Activated naive CD4-positive, alpha-beta T cell (primary cell): ENCODE data around the gene KRTAP1-4.
"Not testable (repeated sequence)": the region's sequence is repeated elsewhere in the genome, so short reads cannot be mapped to it uniquely, and the experiment has no call there.

ENCODE experiments used
- DNase-seq, 4 experiments: peaks; one replicate each; lab custom pipeline; 2025; lab: John Stamatoyannopoulos, UW

Gene KRTAP1-4

DNA sequence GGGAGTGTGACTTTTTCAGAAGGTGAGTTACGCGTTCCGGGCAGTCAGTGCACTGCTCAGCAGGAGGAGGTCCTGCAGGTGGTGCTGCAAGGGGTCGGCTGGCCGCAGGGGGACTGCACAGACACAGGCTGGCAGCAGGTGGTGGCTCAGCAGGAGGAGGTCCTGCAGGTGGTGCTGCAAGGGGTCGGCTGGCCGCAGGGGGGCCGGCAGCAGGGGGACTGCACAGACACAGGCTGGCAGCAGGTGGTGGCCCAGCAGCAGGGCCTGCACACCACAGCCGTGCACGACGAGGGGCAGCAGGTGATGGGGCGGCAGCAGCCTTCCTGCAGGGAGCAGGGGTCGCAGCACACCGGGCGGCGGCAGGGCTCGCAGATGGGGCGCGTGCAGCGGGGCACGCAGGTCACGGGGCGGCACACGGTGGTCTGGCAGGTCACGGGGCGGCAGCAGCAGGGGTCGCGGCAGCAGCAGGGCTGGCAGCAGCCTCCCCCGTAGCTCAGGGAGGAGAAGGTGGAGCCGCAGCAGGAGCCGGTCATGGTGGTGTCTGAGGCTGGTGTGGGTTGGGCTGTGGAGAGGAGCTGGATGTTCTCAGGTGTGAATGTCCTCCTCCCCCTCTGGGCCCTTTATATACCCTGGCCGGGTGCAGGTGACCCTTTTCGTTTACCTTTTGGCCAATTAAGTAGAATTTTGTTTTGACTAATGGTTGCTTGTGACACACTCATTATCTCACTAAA lies 16.9 kb upstream of the KRTAP1-4 start, which contains the start of gene KRTAP2-1:
Gene KRTAP2-1, minus strand, starts transcription at position 582 of the 731 bp plus-strand sequence. Its CDS starts 49 bp downstream, at position 533.
- DNase-seq, result not testable (repeated sequence)

- DNase-seq, result no peak
These were observed 13.0 kb upstream of the KRTAP1-4 start for GRCh38 chr17:41042953-41043352.

GRCh38 chr17:41040783-41041571 lies 11.0 kb upstream of the KRTAP1-4 start, which contains the start of gene KRTAP1-1:
Gene KRTAP1-1, minus strand, starts transcription at chr17:41041450. Its CDS starts 53 bp downstream, at chr17:41041397.
- not testable (repeated sequence) for DNase-seq

DNA sequence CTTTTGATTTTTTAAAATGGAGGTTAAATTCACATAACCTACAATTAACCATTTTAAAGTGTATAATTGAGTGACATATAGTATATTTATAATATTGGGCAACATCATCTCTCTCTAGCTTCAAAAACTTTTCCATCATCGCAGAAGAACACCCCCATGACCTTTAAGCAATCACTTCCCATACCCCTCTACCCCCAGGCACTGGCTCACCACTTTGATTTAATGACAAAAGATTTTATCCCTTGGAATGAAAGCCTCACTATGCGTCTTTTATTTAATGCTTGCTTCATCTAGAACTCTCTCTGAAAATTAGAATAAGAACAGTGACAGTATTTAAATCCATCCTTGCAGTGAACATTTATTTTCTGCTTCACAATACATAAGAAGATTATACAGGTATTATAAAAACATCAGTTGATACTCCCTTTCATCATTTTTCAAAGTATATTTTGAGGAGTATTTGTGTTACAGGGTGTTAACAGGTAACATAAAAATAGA lies 7.9 kb upstream of the KRTAP1-4 start:
- DNase-seq, result no peak

GRCh38 chr17:41034346-41034935 lies 4.4 kb upstream of the KRTAP1-4 start, which contains the start of gene KRTAP1-3:
Gene KRTAP1-3, minus strand, starts transcription at chr17:41034874. Its CDS starts 53 bp downstream, at chr17:41034821.
- not testable (repeated sequence) for DNase-seq

DNA sequence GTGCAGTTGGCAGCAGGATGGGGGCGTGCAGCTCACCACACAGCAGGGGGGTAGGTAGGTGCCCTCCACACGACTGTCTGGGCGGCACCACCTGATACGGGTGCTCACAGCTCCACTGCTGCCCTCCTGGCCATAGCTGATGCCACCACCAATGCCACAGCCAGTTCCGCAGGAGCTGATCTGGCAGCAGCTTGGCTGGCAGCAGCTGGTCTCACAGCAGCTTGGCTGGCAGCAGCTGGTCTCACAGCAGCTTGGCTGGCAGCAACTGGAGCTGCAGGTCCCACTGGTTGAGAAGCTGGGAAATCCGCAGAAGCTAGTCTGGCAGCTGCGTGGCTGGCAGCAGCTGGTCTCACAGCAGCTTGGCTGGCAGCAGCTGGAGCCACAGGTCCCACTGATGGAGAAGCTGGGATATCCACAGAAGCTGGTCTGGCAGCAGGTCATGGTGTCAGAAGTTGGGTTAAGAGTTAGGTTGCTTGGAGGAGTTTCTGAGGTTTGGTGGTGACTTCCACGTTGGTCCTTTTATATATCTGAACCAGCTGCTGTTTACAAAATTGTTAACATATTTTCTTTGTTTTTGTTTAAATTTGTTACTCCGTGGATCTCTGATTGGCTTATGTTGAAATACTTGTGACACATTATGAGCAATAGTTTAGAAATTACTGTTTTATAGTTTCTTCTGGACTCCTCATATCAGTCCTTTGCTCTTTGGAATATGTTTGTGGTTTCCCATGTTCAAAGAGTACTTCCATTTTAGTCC lies 3.1 kb downstream of the KRTAP1-4 start, which contains the start of gene KRTAP1-5:
Gene KRTAP1-5, minus strand, starts transcription at position 494 of the 757 bp plus-strand sequence. Its CDS starts 53 bp downstream, at position 441.
- no peak for DNase-seq

- DNase-seq, result no peak
These were observed 5.3 kb downstream of the KRTAP1-4 start for GRCh38 chr17:41024697-41025096.

DNA sequence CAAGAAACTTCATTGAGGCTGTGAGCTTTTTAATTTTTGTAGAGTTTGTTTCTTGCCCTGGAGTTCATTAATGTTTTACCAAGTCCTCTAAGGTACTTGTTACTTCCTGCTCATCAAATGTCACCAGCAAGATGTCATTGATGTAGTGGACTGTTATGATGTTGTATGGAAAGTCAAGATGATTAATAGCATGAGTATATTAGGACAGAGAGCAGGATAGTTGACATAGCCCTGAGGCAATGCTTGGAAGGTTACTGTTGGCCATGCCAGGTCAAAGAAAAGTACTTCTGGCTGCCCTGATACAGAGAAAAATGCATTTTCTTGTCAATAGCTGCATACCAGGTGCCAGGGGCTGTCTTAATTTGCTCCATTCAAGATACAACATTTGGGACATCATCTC lies 9.7 kb downstream of the KRTAP1-4 start:
- no peak for DNase-seq

- DNase-seq, result no peak
These were observed 10.6 kb downstream of the KRTAP1-4 start for GRCh38 chr17:41019415-41019814.

GRCh38 chr17:41018541-41018940 lies 11.5 kb downstream of the KRTAP1-4 start:
- DNase-seq, result no peak

GRCh38 chr17:41016578-41017215 lies 13.3 kb downstream of the KRTAP1-4 start:
- no peak for DNase-seq

DNA sequence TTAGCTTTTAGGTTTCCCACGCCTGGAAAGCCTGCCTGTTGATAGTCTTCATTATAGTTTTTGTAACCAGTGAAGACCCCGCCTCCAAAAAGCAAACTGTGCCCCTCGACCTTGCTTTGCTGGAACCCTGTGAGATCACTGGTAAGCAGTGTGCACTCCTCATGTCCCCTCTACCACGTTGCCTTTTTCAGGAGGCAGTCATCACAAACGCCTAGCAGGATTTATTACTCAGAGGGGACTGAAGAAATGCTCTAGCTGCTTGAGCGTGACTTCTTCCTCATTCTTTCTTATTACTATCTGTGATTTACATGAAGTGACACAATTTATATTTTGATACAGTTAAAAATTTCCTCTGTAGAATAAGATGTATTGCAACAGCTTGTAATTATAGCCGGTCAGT lies 14.5 kb downstream of the KRTAP1-4 start:
- no peak for DNase-seq

DNA sequence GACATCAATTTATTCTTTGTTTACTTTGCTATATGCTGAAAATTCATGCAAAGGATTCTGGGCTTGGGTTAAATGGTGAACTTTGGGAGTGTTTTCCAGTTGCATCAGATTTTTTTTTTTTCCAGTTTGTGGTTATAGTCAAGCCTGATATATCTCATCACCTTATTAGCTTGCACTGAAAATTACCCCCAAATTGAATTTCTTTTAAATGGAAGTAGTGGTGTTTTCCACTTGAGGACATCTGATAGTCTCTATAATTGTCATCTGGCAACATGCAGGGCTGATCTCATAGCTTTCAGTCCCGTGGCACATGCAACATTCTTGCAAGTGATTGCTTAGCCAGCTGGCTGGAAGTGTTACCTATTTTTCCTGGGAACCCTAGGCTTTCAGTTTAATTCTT lies 16.4 kb downstream of the KRTAP1-4 start:
- no peak for DNase-seq

DNA sequence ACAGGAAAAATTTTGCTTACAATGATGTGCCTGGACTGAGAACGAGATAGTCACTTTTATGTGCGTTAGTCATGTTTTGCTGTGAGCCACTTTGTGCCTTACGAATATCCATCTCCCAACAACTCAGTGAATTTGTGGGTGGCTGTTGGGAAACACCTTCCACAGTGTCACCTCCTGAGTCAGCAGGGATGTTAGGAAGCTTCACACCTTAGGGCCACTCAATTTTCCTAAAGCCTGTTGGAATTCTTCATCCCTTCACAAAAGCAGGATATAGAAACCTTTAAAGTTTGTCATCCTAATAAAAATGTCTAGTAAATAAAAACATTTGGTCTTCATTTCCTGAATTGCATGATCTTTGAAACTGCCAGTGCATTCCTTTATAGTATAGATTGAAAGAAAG lies 16.8 kb downstream of the KRTAP1-4 start:
- no peak for DNase-seq

DNA sequence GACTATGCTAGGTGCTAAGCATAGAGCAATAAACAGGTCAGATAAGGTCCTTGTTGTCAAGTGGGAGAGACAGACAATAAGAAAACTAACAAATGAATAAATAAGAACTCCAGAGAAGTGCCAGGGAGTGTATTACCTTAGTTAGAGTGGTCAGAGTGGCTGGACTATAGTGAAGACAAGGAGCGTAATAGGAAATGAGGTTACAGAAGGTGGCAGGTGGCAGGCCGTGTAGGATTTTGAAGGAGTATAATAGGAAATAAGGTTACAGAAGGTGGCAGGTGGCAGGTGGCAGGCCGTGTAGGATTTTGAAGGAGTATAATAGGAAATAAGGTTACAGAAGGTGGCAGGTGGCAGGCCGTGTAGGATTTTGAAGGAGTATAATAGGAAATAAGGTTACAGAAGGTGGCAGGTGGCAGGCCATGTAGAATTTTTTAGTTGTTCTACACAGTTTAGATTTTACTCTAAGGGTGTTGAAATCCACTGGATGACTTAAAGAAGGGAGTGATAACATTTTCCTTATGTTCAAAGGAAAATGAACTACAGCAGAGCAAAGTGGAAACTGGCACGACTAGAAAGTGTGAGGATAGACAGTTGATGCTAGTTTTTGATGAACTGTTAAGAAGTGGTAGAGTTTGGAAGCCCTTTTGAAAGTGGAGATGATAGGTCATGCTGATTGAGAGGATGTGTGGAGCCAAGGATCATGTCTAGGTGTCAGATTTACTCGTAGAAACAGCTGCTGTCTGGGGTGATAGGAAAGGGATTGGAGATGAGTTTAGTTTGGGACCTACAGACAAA lies 17.5 kb downstream of the KRTAP1-4 start:
- DNase-seq, result no peak

DNA sequence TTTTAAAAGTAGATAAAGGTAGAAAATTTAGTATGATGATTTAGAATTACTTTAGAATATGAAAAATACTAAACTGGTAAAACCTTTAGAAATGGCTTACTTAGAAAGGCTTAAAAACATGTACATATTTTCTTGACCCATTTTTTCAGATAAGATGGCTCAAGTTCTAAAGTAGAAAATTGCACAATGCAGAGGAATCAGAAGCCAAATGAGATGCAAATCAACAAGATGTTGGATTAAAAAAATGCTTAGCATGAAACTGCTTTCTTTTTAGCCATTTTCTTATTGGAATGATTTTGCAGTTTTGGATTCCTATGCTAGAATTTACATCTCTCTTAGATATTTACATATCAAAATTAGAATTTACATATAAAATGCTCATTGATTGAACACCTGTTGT lies 19.6 kb downstream of the KRTAP1-4 start:
- no peak for DNase-seq

GRCh38 chr17:41009936-41010335 lies 20.1 kb downstream of the KRTAP1-4 start:
- no peak for DNase-seq

GRCh38 chr17:41009301-41009760 lies 20.7 kb downstream of the KRTAP1-4 start:
- no peak for DNase-seq

GRCh38 chr17:41008811-41009210 lies 21.2 kb downstream of the KRTAP1-4 start, which contains the start of gene KRTAP3-1:
Gene KRTAP3-1, minus strand, starts transcription at chr17:41009128. Its CDS starts 54 bp downstream, at chr17:41009074.
- DNase-seq, result no peak

DNA sequence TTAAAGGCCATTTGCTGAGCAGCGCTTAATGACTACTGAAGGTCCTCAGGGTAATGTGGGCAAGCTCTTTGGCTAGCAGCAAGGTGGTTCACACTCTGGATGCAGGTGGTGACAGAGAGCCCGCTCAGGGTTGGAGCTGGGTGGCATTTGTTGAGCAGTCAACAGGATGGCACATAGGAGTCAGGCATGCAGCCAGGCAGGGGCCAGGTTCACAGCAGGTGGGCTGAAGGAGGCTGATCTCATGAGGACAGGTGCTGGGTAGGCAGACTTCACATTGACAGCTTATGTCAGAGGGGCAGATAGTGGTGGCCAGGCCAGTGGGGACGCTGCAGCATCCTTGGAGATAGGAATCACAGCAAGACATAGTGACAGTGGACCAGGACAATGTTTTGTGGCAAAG lies 25.6 kb downstream of the KRTAP1-4 start:
- DNase-seq, result no peak
